GM12875 (cell line): Measurements from ENCODE around the gene RBM10.

Source experiments
- H3K4me3 ChIP-seq: one replicate; pipeline ENCODE4 v1.5.1; 2011; ENCODE audit warnings: low read depth, low read length, control low read depth
- TF ChIP-seq, protein P1 (sequence below): IDR thresholded peaks from 2 replicates; pipeline ENCODE4 v1.5.1; 2011; ENCODE audit warnings: low read depth, mild to moderate bottlenecking, control low read depth, inconsistent platforms, low read length, moderate library complexity, borderline replicate concordance; ENCODE audit not compliant: insufficient read depth

Gene RBM10

DNA sequence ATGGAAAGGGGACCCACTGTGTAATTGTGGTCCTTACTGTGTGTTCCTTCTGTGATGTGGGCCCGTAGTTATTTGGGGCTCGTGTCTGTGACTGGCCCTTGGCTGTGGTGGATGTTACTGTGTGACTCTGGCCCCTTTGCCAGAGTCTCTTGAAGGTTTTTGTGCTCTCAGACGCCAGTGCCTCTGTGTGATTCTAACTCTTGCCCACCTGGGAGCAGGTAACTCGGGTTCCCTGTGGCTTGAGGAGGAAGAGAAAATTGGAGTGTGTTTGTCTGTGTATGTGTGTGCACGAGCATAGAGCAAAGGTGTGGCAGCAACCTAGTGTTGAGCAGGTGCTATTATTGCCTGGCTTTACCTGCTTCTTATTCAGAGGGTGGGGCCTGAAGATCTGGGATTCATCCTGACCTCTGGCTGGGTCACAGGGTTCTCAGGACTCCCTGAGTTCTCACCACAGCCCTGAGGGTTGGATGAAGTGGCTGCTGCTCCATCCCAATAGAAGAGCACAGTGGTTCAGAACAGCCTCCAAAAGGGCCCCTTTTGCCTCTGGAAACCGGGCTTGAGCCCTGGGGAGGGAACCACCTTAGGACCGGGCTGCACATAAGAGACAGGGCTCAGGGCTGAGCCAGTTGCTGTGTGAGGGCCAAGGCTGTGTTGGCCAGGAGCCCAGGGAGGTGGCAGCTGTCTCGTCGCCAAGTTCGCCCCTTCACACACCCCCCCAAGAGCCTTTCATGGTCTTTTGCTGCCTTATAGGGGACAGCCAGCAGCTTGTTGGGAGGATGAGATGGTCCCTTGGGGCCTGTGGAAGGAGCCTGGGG, 1.3 kb downstream of the RBM10 start:
- TF ChIP-seq, protein P1, sequence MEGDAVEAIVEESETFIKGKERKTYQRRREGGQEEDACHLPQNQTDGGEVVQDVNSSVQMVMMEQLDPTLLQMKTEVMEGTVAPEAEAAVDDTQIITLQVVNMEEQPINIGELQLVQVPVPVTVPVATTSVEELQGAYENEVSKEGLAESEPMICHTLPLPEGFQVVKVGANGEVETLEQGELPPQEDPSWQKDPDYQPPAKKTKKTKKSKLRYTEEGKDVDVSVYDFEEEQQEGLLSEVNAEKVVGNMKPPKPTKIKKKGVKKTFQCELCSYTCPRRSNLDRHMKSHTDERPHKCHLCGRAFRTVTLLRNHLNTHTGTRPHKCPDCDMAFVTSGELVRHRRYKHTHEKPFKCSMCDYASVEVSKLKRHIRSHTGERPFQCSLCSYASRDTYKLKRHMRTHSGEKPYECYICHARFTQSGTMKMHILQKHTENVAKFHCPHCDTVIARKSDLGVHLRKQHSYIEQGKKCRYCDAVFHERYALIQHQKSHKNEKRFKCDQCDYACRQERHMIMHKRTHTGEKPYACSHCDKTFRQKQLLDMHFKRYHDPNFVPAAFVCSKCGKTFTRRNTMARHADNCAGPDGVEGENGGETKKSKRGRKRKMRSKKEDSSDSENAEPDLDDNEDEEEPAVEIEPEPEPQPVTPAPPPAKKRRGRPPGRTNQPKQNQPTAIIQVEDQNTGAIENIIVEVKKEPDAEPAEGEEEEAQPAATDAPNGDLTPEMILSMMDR, result no peak
- H3K4me3 ChIP-seq, result peak overlapping the region; percentile 82

GRCh38 chrX:47146936-47147859, 2.2 kb downstream of the RBM10 start:
- H3K4me3 ChIP-seq, result peak overlapping the region; percentile 82
- TF ChIP-seq, protein P1, result no peak

DNA sequence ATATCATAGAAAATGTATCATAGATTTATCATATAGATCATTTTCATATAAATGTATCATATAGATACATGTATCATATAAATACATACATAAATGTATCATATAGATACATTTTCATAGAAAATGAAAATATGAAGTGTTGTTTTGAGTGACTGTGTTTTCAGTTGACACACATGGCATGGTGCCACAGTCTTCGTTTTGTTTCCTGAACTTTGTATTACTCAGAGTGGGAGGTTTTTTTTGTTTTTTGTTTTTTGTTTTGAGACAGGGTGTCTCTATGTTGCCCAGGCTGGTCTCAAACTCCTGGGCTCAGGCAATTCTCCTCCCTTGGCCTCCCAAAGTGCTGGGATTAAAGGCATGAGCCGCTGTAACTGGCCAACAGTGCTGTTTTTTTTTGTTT, 3.9 kb downstream of the RBM10 start:
- TF ChIP-seq, protein P1, result no peak
- H3K4me3 ChIP-seq, result no peak overlapping the region

DNA sequence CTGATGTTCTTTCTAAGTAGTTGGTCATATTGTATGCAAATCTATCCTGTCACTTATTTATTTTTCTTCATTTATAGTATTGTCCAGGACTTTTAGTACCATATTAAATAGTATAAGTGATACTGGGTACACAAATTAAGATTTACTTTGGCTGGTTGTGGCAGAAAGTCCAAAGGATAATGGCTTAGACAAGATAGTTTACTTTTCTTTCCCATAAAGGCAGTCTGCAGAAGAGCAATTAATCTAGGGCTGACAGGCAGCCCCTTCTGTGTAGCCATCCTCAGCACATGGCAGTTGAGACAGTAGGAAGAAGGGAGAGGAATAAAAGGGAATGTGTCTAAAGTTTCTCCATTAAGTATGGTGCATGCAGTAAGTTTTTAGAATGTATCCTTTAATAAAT, 6.4 kb downstream of the RBM10 start:
- no peak overlapping the region for H3K4me3 ChIP-seq
- TF ChIP-seq, protein P1, result no peak

GRCh38 chrX:47156611-47157520, 11.8 kb downstream of the RBM10 start:
- no peak overlapping the region for H3K4me3 ChIP-seq

DNA sequence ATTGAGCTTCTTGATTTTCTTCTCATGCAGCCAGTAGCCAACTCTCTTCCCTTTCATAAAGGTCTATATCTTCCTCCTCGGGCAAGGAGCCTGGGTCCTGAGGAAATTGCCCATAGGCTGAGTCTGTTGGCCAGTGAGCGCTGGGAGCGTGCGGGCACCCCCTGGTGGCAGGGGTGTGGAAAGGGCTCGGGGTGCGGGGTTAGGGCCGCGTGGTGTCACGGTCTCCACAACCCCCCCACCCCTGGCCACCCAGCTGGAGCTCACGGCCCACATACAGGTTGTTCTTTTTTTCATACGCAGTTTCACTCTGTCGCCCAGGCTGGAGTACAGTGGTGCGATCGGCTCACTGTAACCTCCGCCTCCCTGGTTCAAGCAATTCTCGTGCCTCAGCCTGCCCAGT, 13.1 kb downstream of the RBM10 start:
- no peak overlapping the region for H3K4me3 ChIP-seq
- TF ChIP-seq, protein P1, result 0 out of 2 replicates have a peak, but pooled peaks have one; percentile 7

More at GRCh38 chrX:47156611-47157520, 11.8 kb downstream of the RBM10 start:
- TF ChIP-seq, protein P1, result no peak
